ENCODE data around the gene HTR1D. TPM values are rescaled to one million over a fixed set of nuclear protein-coding genes. Genes with fewer than 3 reads are reported as not detected.
"Not testable (repeated sequence)": the region's sequence is repeated elsewhere in the genome, so short reads cannot be mapped to it uniquely, and the experiment has no call there.

The HTR1D gene
- total RNA-seq, 1 donor = 0.86 TPM

- TF ChIP-seq, protein P1, sequence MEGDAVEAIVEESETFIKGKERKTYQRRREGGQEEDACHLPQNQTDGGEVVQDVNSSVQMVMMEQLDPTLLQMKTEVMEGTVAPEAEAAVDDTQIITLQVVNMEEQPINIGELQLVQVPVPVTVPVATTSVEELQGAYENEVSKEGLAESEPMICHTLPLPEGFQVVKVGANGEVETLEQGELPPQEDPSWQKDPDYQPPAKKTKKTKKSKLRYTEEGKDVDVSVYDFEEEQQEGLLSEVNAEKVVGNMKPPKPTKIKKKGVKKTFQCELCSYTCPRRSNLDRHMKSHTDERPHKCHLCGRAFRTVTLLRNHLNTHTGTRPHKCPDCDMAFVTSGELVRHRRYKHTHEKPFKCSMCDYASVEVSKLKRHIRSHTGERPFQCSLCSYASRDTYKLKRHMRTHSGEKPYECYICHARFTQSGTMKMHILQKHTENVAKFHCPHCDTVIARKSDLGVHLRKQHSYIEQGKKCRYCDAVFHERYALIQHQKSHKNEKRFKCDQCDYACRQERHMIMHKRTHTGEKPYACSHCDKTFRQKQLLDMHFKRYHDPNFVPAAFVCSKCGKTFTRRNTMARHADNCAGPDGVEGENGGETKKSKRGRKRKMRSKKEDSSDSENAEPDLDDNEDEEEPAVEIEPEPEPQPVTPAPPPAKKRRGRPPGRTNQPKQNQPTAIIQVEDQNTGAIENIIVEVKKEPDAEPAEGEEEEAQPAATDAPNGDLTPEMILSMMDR (IDR thresholded peaks at IDR 0.05; ENCODE audit: insufficient read depth, low read depth, low read length) = no peak
- H3K4me3 ChIP-seq (ENCODE audit: low read depth, low read length) = no peak overlapping the region
- no peak for DNase-seq (ENCODE audit: low read depth)
Measured at GRCh38 chr1:23208527-23208926, 8.8 kb downstream of the HTR1D start.

DNA sequence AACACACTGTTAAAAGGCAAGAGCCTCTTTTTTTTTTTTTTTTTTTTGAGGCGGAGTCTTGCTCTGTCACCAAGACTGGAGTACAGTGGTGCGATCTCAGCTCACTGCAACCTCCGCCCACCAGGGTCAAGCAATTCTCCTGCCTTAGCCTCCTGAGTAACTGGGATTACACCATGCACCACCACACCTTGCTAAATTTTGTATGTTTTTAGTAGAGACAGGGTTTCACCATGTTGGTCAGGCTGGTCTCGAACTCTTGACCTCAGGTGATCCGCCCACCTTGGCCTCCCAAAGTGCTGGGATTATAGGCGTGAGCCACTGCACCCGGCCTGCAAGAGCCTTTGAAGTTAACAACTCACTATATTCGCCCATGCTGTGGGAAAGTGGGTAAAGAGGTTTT lies 9.6 kb downstream of the HTR1D start:
- H3K4me3 ChIP-seq (ENCODE audit: low read depth, low read length); DNase-seq (ENCODE audit: low read depth): not testable (repeated sequence)

DNA sequence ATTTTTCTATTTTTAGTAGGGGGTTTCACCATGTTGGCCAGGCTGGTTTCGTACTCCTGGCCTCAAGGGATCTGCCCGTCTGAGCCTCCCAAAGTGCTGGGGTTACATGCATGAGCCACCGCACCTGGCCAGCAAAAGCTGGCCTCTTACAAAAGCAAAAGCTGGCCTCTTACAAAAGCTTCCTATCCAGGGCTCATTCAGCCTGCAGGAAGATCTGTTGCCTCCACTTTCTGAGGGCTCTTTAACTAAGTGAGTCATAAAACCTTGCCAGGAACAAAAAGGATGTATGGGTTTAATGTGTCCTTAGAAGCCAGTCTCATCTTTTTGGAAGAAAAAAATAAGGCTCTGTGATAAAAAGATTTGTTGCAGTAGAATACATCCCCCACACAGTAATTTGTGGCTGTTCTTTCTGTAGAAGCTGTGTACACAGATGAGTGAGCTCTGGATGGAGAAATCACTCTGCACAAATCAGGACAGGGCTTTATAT lies 15.0 kb downstream of the HTR1D start:
- H3K4me3 ChIP-seq (ENCODE audit: low read depth, low read length) = no peak overlapping the region
- DNase-seq (ENCODE audit: low read depth) = peak; percentile 52
- TF ChIP-seq, protein P1 (IDR thresholded peaks at IDR 0.05; ENCODE audit: insufficient read depth, low read depth, low read length) = no peak

DNA sequence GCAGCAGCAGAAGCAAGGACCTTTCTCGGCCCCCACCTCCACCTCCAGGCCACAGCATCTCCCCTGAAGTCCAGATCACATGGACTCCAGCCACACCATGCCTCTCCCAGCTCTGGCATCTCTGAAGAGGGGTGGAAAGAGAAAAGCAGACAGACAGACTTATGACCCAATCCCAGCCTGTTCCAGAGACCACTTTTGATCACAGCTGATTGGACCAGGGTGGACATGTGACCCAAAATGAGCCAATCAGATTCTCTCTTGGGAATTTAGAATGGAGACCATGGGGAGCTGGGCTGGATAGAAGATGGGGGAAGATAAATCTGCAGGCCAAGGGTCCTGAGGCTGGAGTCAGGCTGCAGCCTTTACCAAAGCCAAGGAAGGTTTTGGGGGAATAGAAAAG lies 16.4 kb downstream of the HTR1D start:
- H3K4me3 ChIP-seq (ENCODE audit: low read depth, low read length) = no peak overlapping the region
- no peak for DNase-seq (ENCODE audit: low read depth)
- TF ChIP-seq, protein P1 (IDR thresholded peaks at IDR 0.05; ENCODE audit: insufficient read depth, low read depth, low read length) = no peak

- DNase-seq (ENCODE audit: low read depth) = peak; percentile 93
- TF ChIP-seq, protein P1 (IDR thresholded peaks at IDR 0.05; ENCODE audit: insufficient read depth, low read depth, low read length) = no peak
- H3K4me3 ChIP-seq (ENCODE audit: low read depth, low read length) = no peak overlapping the region
Measured at GRCh38 chr1:23198373-23198772, 18.9 kb downstream of the HTR1D start.

GRCh38 chr1:23196627-23197328 lies 20.5 kb downstream of the HTR1D start:
- TF ChIP-seq, protein P1 (IDR thresholded peaks at IDR 0.05; ENCODE audit: insufficient read depth, low read depth, low read length) = no peak
- no peak overlapping the region for H3K4me3 ChIP-seq (ENCODE audit: low read depth, low read length)
- DNase-seq (ENCODE audit: low read depth) = peak; percentile 97

GRCh38 chr1:23194119-23194984 lies 22.9 kb downstream of the HTR1D start:
- DNase-seq (ENCODE audit: low read depth) = peak; percentile 97
- TF ChIP-seq, protein P1 (IDR thresholded peaks at IDR 0.05; ENCODE audit: insufficient read depth, low read depth, low read length) = no peak
- peak overlapping the region; percentile 12 for H3K4me3 ChIP-seq (ENCODE audit: low read depth, low read length)

All from fibroblast of villous mesenchyme (primary cell).